Measurements from ENCODE around the gene TRIP12. TPM values are rescaled to one million over a fixed set of nuclear protein-coding genes. Genes with fewer than 3 reads are reported as not detected.

TRIP12 gene
- total and polyA plus RNA-seq, 2 of the 4 experiments (the other 2 are of a cell fraction), result 51.6 to 209 TPM

DNA sequence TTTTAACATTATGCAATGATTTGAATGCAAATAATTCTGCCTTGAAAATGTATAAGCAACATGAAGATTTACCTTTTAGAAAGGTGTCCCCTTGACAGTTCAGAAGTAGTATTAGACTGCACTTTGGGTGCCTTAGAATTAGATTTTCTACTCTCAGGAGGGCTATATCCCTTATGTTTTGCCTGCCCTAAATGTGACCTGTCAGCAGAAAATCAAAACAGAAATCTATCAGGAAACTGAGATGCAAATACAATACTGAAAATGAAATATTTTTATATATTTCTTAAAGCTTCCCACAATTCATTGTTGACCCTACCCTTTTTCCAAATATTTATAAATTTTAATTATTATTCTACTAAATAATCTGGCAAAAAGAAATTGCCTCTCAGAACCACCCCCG, 61.5 kb downstream of the TRIP12 start:
- H3K4me3 ChIP-seq (ENCODE audit: insufficient read depth, low read depth, low read length), result no peak overlapping the region
- no peak overlapping the region for H2BK5ac ChIP-seq (ENCODE audit: low read depth, low read length, poor library complexity, severe bottlenecking)
- H4K91ac ChIP-seq (ENCODE audit: insufficient read depth, low read depth, low read length), result no peak overlapping the region
- H3K14ac ChIP-seq (replicated peaks; ENCODE audit: low read depth, low read length), result no peak overlapping the region
- no peak overlapping the region for H2AK9ac ChIP-seq (replicated peaks; ENCODE audit: low read depth, low read length, poor library complexity)
- BruUV-seq (replicated peaks), result no TSS peak
- in situ Hi-C loops (cut with MboI; ENCODE audit: low sequenced_read_pairs), result no loop called here
- H3K18ac ChIP-seq (ENCODE audit: low read depth, low read length), result no peak overlapping the region
- H2BK120ac ChIP-seq (ENCODE audit: low read depth, low read length), result no peak overlapping the region
- H3K4me1 ChIP-seq (ENCODE audit: control insufficient read depth, insufficient read depth, low read length), result peaks cover 10% of the 10 kb centered on the region
- intact Hi-C loops (cut with micrococcal nuclease), result no loop called here
- TF ChIP-seq, protein P1, sequence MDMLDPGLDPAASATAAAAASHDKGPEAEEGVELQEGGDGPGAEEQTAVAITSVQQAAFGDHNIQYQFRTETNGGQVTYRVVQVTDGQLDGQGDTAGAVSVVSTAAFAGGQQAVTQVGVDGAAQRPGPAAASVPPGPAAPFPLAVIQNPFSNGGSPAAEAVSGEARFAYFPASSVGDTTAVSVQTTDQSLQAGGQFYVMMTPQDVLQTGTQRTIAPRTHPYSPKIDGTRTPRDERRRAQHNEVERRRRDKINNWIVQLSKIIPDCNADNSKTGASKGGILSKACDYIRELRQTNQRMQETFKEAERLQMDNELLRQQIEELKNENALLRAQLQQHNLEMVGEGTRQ (IDR thresholded peaks at IDR 0.05; ENCODE audit: low read depth, low read length), result no peak
- TF ChIP-seq MXI1 (IDR thresholded peaks at IDR 0.05; ENCODE audit: borderline replicate concordance, low read depth, low read length) (no peak), MAFK (IDR thresholded peaks at IDR 0.05; ENCODE audit: low read depth, low read length) (peak; percentile 91), SMC3 (IDR thresholded peaks at IDR 0.05; ENCODE audit: low read depth, low read length) (no peak)
- CTCF ChIA-PET, result no interaction called here
- peaks cover 30 to 50% of the 10 kb centered on the region in 2 experiments for H3K79me1 ChIP-seq (ENCODE audit: low read depth in 1 of 2, low read length in 2 of 2)
- peaks cover 43% of the 10 kb centered on the region for H4K20me1 ChIP-seq (ENCODE audit: insufficient read depth, low read length)
- dilution Hi-C loops (cut with HindIII; ENCODE audit: low sequenced_read_pairs, unreplicated experiment), result no loop called here
- H3K27ac ChIP-seq (ENCODE audit: insufficient read depth, low read length), result no peak overlapping the region
- H4K5ac ChIP-seq (ENCODE audit: low read depth, low read length), result no peak overlapping the region
- H3K27me3 ChIP-seq (ENCODE audit: control insufficient read depth, insufficient read depth, low read length), result no peaks in the 10 kb centered on the region
- H4K8ac ChIP-seq (ENCODE audit: low read depth in 2 of 2, low read length in 2 of 2), result no peak overlapping the region
- no peak overlapping the region for H2BK20ac ChIP-seq (ENCODE audit: low read depth, low read length)
- WGBS, 2 experiments (ENCODE audit: extremely low coverage in 2 of 2, insufficient read length in 1 of 2), result no CpG with 5 or more reads among the region's 1 CpG
- H3K56ac ChIP-seq (ENCODE audit: extremely low read depth, insufficient read depth, low read length), result no peak overlapping the region
- H3K36me3 ChIP-seq (ENCODE audit: control insufficient read depth, insufficient read depth, low read length), result peaks cover 18% of the 10 kb centered on the region
- no peak overlapping the region for H3K4me2 ChIP-seq (ENCODE audit: low read depth, low read length)
- no peaks in the 10 kb centered on the region for H3K9me3 ChIP-seq (ENCODE audit: control insufficient read depth, insufficient read depth, low read length)
- no peak overlapping the region for H2BK15ac ChIP-seq (ENCODE audit: low read depth, low read length)
- H2AFZ ChIP-seq (replicated peaks; ENCODE audit: low read length, poor library complexity), result no peak overlapping the region
- H3K9me1 ChIP-seq (ENCODE audit: insufficient read depth, low read length), result peaks cover 7% of the 10 kb centered on the region
- POLR2A ChIA-PET (ENCODE audit: unreplicated experiment), result no interaction called here
- DNase-seq, result no peak
- no peak overlapping the region for H2AK5ac ChIP-seq (ENCODE audit: low read depth, low read length)
- H3K9ac ChIP-seq (ENCODE audit: low read depth, low read length), result no peak overlapping the region
- no peak overlapping the region for H3K4ac ChIP-seq (ENCODE audit: low read depth, low read length)
- no peak for ATAC-seq (ENCODE audit: low read depth)
- H3K23ac ChIP-seq (ENCODE audit: low read depth, low read length), result no peak overlapping the region
